Stimulated activated effector memory CD8-positive, alpha-beta T cell treated with anti-CD3 and anti-CD28 coated beads, Interleukin-12 subunit alpha, Interleukin-12 subunit beta, amount 100 ng/mL, for 72 hours (primary cell): Measurements from ENCODE around the gene TPCN2.

Experiments
- ATAC-seq: fragments of 150-1000 bp; cut with Tn5 transposase; 2 replicates; pipeline ENCODE4 v1.10.0; 2021
- DNase-seq, 2 donors: peaks; one replicate each; pipeline ENCODE4 v3.0.0; 2021 to 2022; ENCODE audit warnings: low spot score in 2 of 2
- H3K27ac Mint-ChIP-seq: one replicate; pipeline ENCODE4 v1.8.0; 2022; ENCODE audit warnings: mild to moderate bottlenecking, mixed read lengths
- H3K36me3 Mint-ChIP-seq: one replicate; pipeline ENCODE4 v1.8.0; 2022; ENCODE audit warnings: mild to moderate bottlenecking, mixed read lengths
- H3K4me1 Mint-ChIP-seq: one replicate; pipeline ENCODE4 v1.8.0; 2022; ENCODE audit warnings: mixed read lengths
- H3K4me3 Mint-ChIP-seq: one replicate; pipeline ENCODE4 v1.8.0; 2022; ENCODE audit warnings: mild to moderate bottlenecking, mixed read lengths
- H3K9me3 Mint-ChIP-seq: one replicate; pipeline ENCODE4 v1.8.0; 2022; ENCODE audit warnings: mixed read lengths

TPCN2 gene

GRCh38 chr11:69152733-69153421 is 104.1 kb downstream of the TPCN2 start:
- ATAC-seq (no peak), DNase-seq (no peak)
- peaks cover 4% of the 10 kb centered on the region for H3K9me3 Mint-ChIP-seq
- H3K4me1 Mint-ChIP-seq, result peaks cover 15% of the 10 kb centered on the region
- H3K27ac Mint-ChIP-seq, result no peak overlapping the region
- H3K36me3 Mint-ChIP-seq, result no peaks in the 10 kb centered on the region
- no peak overlapping the region for H3K4me3 Mint-ChIP-seq

- Mint-ChIP-seq H3K9me3 (peaks cover 4% of the 10 kb centered on the region), H3K4me1 (peaks cover 14% of the 10 kb centered on the region), H3K27ac (no peak overlapping the region), H3K36me3 (no peaks in the 10 kb centered on the region), H3K4me3 (no peak overlapping the region)
- no peak for DNase-seq
- ATAC-seq, result no peak
These were observed 104.9 kb downstream of the TPCN2 start for GRCh38 chr11:69153661-69154060.

GRCh38 chr11:69154211-69154913 is 105.6 kb downstream of the TPCN2 start:
- Mint-ChIP-seq H3K4me1 (peaks cover 7% of the 10 kb centered on the region), H3K27ac (no peak overlapping the region), H3K36me3 (no peaks in the 10 kb centered on the region), H3K4me3 (no peak overlapping the region), H3K9me3 (peaks cover 4% of the 10 kb centered on the region)
- no peak for DNase-seq
- no peak for ATAC-seq

- DNase-seq, result no peak
- H3K27ac Mint-ChIP-seq, result no peak overlapping the region
These were observed 106.2 kb downstream of the TPCN2 start for GRCh38 chr11:69154938-69155301.

GRCh38 chr11:69155302-69156234 is 106.8 kb downstream of the TPCN2 start, which contains the start of gene SMIM38:
Gene SMIM38, plus strand, starts transcription at chr11:69155935. Its CDS starts 1,912 bp downstream, at chr11:69157847.
- H3K9me3 Mint-ChIP-seq, result no peaks in the 10 kb centered on the region
- H3K27ac Mint-ChIP-seq, result peak within 1 kb of the TSS; percentile 16
- no peak for DNase-seq
- H3K4me3 Mint-ChIP-seq, result no peak within 1 kb of the TSS
- H3K4me1 Mint-ChIP-seq, result peaks cover 7% of the 10 kb centered on the region
- no peaks in the 10 kb centered on the region for H3K36me3 Mint-ChIP-seq
- peak; percentile 42 for ATAC-seq

More at GRCh38 chr11:69154938-69155301, 106.2 kb downstream of the TPCN2 start:
- Mint-ChIP-seq H3K4me3 (no peak overlapping the region), H3K4me1 (peaks cover 7% of the 10 kb centered on the region), H3K9me3 (peaks cover 3% of the 10 kb centered on the region), H3K36me3 (no peaks in the 10 kb centered on the region)
- ATAC-seq, result no peak

GRCh38 chr11:69156235-69156639 is 107.5 kb downstream of the TPCN2 start:
- ATAC-seq, result no peak
- no peaks in the 10 kb centered on the region for H3K9me3 Mint-ChIP-seq
- no peak for DNase-seq
- H3K4me3 Mint-ChIP-seq, result no peak overlapping the region
- no peak overlapping the region for H3K27ac Mint-ChIP-seq
- H3K4me1 Mint-ChIP-seq, result peaks cover 7% of the 10 kb centered on the region
- no peaks in the 10 kb centered on the region for H3K36me3 Mint-ChIP-seq

GRCh38 chr11:69156673-69157155 is 108.0 kb downstream of the TPCN2 start:
- H3K36me3 Mint-ChIP-seq, result no peaks in the 10 kb centered on the region
- H3K4me1 Mint-ChIP-seq, result peaks cover 7% of the 10 kb centered on the region
- DNase-seq (no peak), ATAC-seq (no peak)
- no peaks in the 10 kb centered on the region for H3K9me3 Mint-ChIP-seq
- no peak overlapping the region for H3K27ac Mint-ChIP-seq
- H3K4me3 Mint-ChIP-seq, result no peak overlapping the region

GRCh38 chr11:69157156-69157821 is 108.6 kb downstream of the TPCN2 start:
- Mint-ChIP-seq H3K9me3 (no peaks in the 10 kb centered on the region), H3K4me1 (peaks cover 7% of the 10 kb centered on the region), H3K27ac (no peak overlapping the region), H3K4me3 (no peak overlapping the region), H3K36me3 (no peaks in the 10 kb centered on the region)
- DNase-seq (no peak), ATAC-seq (no peak)

GRCh38 chr11:69157822-69158231 is 109.1 kb downstream of the TPCN2 start:
- Mint-ChIP-seq H3K27ac (no peak overlapping the region), H3K36me3 (no peaks in the 10 kb centered on the region), H3K9me3 (no peaks in the 10 kb centered on the region), H3K4me3 (no peak overlapping the region), H3K4me1 (peaks cover 7% of the 10 kb centered on the region)
- no peak for DNase-seq
- ATAC-seq, result no peak

- Mint-ChIP-seq H3K27ac (no peak overlapping the region), H3K9me3 (peaks cover 3% of the 10 kb centered on the region), H3K4me1 (peaks cover 7% of the 10 kb centered on the region), H3K36me3 (no peaks in the 10 kb centered on the region), H3K4me3 (no peak overlapping the region)
- ATAC-seq, result no peak
- no peak for DNase-seq
These were observed 109.8 kb downstream of the TPCN2 start for GRCh38 chr11:69158301-69159149.

GRCh38 chr11:69159150-69159852 is 110.6 kb downstream of the TPCN2 start:
- peaks cover 7% of the 10 kb centered on the region for H3K4me1 Mint-ChIP-seq
- H3K9me3 Mint-ChIP-seq, result peaks cover 8% of the 10 kb centered on the region
- no peaks in the 10 kb centered on the region for H3K36me3 Mint-ChIP-seq
- no peak for DNase-seq
- H3K4me3 Mint-ChIP-seq, result no peak overlapping the region
- H3K27ac Mint-ChIP-seq, result no peak overlapping the region
- no peak for ATAC-seq

- ATAC-seq (no peak), DNase-seq (no peak)
- H3K4me1 Mint-ChIP-seq, result peaks cover 5% of the 10 kb centered on the region
- no peak overlapping the region for H3K4me3 Mint-ChIP-seq
- peaks cover 8% of the 10 kb centered on the region for H3K9me3 Mint-ChIP-seq
- H3K27ac Mint-ChIP-seq, result no peak overlapping the region
- no peaks in the 10 kb centered on the region for H3K36me3 Mint-ChIP-seq
These were observed 111.8 kb downstream of the TPCN2 start for GRCh38 chr11:69160296-69161116.

- H3K27ac Mint-ChIP-seq, result no peak overlapping the region
These were observed 112.3 kb downstream of the TPCN2 start for GRCh38 chr11:69161117-69161407.

More at GRCh38 chr11:69161117-69161407, 112.3 kb downstream of the TPCN2 start:
- DNase-seq, result no peak
- Mint-ChIP-seq H3K9me3 (peaks cover 8% of the 10 kb centered on the region), H3K36me3 (no peaks in the 10 kb centered on the region), H3K4me3 (no peak overlapping the region), H3K4me1 (no peaks in the 10 kb centered on the region)
- ATAC-seq, result no peak
